Non-pigmented ciliary epithelial cell (primary cell): ENCODE data around the gene ITK.

ENCODE experiments used
- DNase-seq: peaks from one replicate; pipeline ENCODE4 v3.0.0-alpha.2; 2010; ENCODE audit warnings: low read depth

Gene ITK

GRCh38 chr5:157248821-157249470, 68.3 kb downstream of the ITK start:
- DNase-seq, result no peak

- peak; percentile 18 for DNase-seq
Observed at GRCh38 chr5:157252711-157253465, 72.2 kb downstream of the ITK start.

- peak; percentile 9 for DNase-seq
Observed at GRCh38 chr5:157253547-157253946, 72.9 kb downstream of the ITK start.

GRCh38 chr5:157258450-157258849, 77.8 kb downstream of the ITK start:
- no peak for DNase-seq

- DNase-seq, result no peak
Observed at GRCh38 chr5:157259699-157260098, 79.1 kb downstream of the ITK start.

- DNase-seq, result no peak
Observed at GRCh38 chr5:157263496-157264090, 83.0 kb downstream of the ITK start.

- no peak for DNase-seq
Observed at GRCh38 chr5:157265714-157266285, 85.2 kb downstream of the ITK start, which contains the start of gene CYFIP2. Gene CYFIP2 (plus strand): TSS chr5:157266123. CDS start chr5:157285362, 19,239 bp downstream.

- no peak for DNase-seq
Observed at GRCh38 chr5:157266286-157267007, 85.8 kb downstream of the ITK start.

- DNase-seq, result no peak
Observed at GRCh38 chr5:157267025-157267424, 86.4 kb downstream of the ITK start.

GRCh38 chr5:157267761-157268480, 87.3 kb downstream of the ITK start:
- no peak for DNase-seq

GRCh38 chr5:157269165-157269671, 88.6 kb downstream of the ITK start:
- DNase-seq, result no peak

GRCh38 chr5:157269761-157270272, 89.2 kb downstream of the ITK start:
- DNase-seq, result no peak

- DNase-seq, result no peak
Observed at GRCh38 chr5:157270771-157271170, 90.1 kb downstream of the ITK start.

GRCh38 chr5:157271740-157272271, 91.2 kb downstream of the ITK start:
- DNase-seq, result no peak

GRCh38 chr5:157273131-157273556, 92.5 kb downstream of the ITK start:
- no peak for DNase-seq

- no peak for DNase-seq
Observed at GRCh38 chr5:157275403-157275802, 94.8 kb downstream of the ITK start.

GRCh38 chr5:157278319-157279037, 97.8 kb downstream of the ITK start:
- no peak for DNase-seq

- no peak for DNase-seq
Observed at GRCh38 chr5:157279605-157280239, 99.1 kb downstream of the ITK start.

- peak; percentile 27 for DNase-seq
Observed at GRCh38 chr5:157280927-157281326, 100.3 kb downstream of the ITK start.

- no peak for DNase-seq
Observed at GRCh38 chr5:157282150-157282549, 101.5 kb downstream of the ITK start.
